IPS-18c (cell line): ENCODE measurements around the gene UGP2.
A peak's percentile ranks its signal among the peaks of the same experiment; 100 is the strongest.
"Not testable (repeated sequence)": the region's sequence is repeated elsewhere in the genome, so short reads cannot be mapped to it uniquely, and the experiment has no call there.

Experiments
- H3K4me3 ChIP-seq: 2 replicates; pipeline ENCODE4 v1.7.0; 2013; ENCODE audit warnings: low read depth, mild to moderate bottlenecking, low read length, moderate library complexity; ENCODE audit not compliant: insufficient read depth
- H3K9me3 ChIP-seq: one replicate; pipeline ENCODE4 v1.6.1; 2013; ENCODE audit warnings: mild to moderate bottlenecking, low read length, moderate library complexity; ENCODE audit not compliant: control insufficient read depth, insufficient read depth

UGP2 gene

GRCh38 chr2:63827749-63828148 lies 13.9 kb upstream of the UGP2 start:
- H3K9me3 ChIP-seq: no peaks in the 10 kb centered on the region
- no peak overlapping the region for H3K4me3 ChIP-seq

GRCh38 chr2:63831176-63831575 lies 10.5 kb upstream of the UGP2 start:
- no peak overlapping the region for H3K4me3 ChIP-seq
- no peaks in the 10 kb centered on the region for H3K9me3 ChIP-seq

- Histone ChIP-seq H3K9me3 (no peaks in the 10 kb centered on the region), H3K4me3 (no peak overlapping the region)
These were observed 7.3 kb upstream of the UGP2 start for GRCh38 chr2:63834401-63834800.

GRCh38 chr2:63837036-63837594 lies 4.6 kb upstream of the UGP2 start:
- Histone ChIP-seq H3K9me3 (no peaks in the 10 kb centered on the region), H3K4me3 (no peak overlapping the region)

GRCh38 chr2:63840081-63840784 lies 1.5 kb upstream of the UGP2 start:
- Histone ChIP-seq H3K4me3 (peak overlapping the region; percentile 96), H3K9me3 (no peaks in the 10 kb centered on the region)

GRCh38 chr2:63840785-63841253 lies 877 bp upstream of the UGP2 start:
- Histone ChIP-seq H3K9me3 (no peaks in the 10 kb centered on the region), H3K4me3 (peak overlapping the region; percentile 96)

- H3K4me3 ChIP-seq: peak overlapping the region; percentile 96
- no peaks in the 10 kb centered on the region for H3K9me3 ChIP-seq
These were observed 709 bp downstream of the UGP2 start for GRCh38 chr2:63842149-63843061.

GRCh38 chr2:63843093-63843492 lies 1.4 kb downstream of the UGP2 start:
- no peaks in the 10 kb centered on the region for H3K9me3 ChIP-seq
- peak overlapping the region; percentile 96 for H3K4me3 ChIP-seq

GRCh38 chr2:63843791-63844190 lies 2.1 kb downstream of the UGP2 start:
- Histone ChIP-seq H3K4me3 (peak overlapping the region; percentile 96), H3K9me3 (no peaks in the 10 kb centered on the region)

GRCh38 chr2:63844616-63845015 lies 2.9 kb downstream of the UGP2 start:
- H3K4me3 ChIP-seq: peak overlapping the region; percentile 96
- no peaks in the 10 kb centered on the region for H3K9me3 ChIP-seq

GRCh38 chr2:63845866-63846265 lies 4.2 kb downstream of the UGP2 start:
- Histone ChIP-seq H3K4me3 (peak overlapping the region; percentile 96; the same call in 1 of the 2 replicates), H3K9me3 (no peaks in the 10 kb centered on the region)

- Histone ChIP-seq H3K4me3 (peak overlapping the region; percentile 17; the same call in 1 of the 2 replicates), H3K9me3 (no peaks in the 10 kb centered on the region)
These were observed 4.8 kb downstream of the UGP2 start for GRCh38 chr2:63846487-63846886.

GRCh38 chr2:63847571-63847970 lies 5.9 kb downstream of the UGP2 start:
- H3K4me3 ChIP-seq, H3K9me3 ChIP-seq: not testable (repeated sequence)

- peak overlapping the region; percentile 22; the same call in 1 of the 2 replicates for H3K4me3 ChIP-seq
- no peaks in the 10 kb centered on the region for H3K9me3 ChIP-seq
These were observed 7.9 kb downstream of the UGP2 start for GRCh38 chr2:63849381-63850203.

- Histone ChIP-seq H3K9me3 (no peaks in the 10 kb centered on the region), H3K4me3 (no peak overlapping the region)
These were observed 8.5 kb downstream of the UGP2 start for GRCh38 chr2:63850204-63850571.

- no peaks in the 10 kb centered on the region for H3K9me3 ChIP-seq
- no peak overlapping the region for H3K4me3 ChIP-seq
These were observed 9.0 kb downstream of the UGP2 start for GRCh38 chr2:63850649-63851048.

GRCh38 chr2:63851691-63852311 lies 10.1 kb downstream of the UGP2 start:
- H3K9me3 ChIP-seq: no peaks in the 10 kb centered on the region
- H3K4me3 ChIP-seq: no peak overlapping the region
